Measurements from ENCODE around the gene TEP1. TPM values are rescaled to one million over a fixed set of nuclear protein-coding genes. Genes with fewer than 3 reads are reported as not detected.

Gene TEP1
- total and polyA plus RNA-seq, 10 of the 15 experiments (the other 5 are each of a cell fraction or from before 2014, with no cell fraction given): 3.3 to 29.7 (median 16.8) TPM

DNA sequence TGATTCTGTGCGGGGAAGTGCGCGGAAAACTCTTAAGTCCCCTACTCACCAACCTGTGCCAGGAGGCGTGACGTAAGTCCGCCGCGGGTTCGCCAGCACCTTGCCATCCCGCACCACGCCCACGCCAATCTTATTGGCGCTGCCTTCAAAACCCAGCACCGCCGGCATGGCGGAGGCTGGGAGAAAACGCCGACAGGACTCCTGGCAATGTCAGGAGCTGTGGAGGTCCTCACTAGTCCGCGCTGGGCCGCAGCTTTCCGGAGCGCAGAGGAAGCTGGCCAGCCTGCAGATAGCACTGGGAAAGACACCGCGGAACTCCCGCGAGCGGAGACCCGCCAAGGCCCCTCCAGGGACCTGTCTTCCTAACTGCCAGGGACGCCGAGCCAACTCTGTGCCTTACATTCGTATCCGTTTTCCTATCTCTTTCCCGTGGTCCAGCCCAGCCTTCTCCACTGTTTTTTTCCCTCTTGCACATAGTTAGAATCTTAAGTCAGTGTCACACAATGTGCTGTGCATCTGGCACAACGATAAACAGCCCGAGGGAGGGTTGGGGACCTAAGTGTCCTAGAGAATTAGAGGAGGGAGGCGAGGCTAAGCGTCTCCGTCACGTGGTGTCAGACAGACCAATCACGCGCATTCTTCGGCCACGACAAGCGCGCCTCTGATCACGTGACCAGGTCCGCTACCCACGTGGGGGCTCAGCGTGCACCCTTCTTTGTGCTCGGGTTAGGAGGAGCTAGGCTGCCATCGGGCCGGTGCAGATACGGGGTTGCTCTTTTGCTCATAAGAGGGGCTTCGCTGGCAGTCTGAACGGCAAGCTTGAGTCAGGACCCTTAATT lies 41.4 kb upstream of the TEP1 start, which contains the start of the genes APEX1 and OSGEP (continued):
- no peak for TF ChIP-seq ZSCAN29 (IDR thresholded peaks at IDR 0.05)
- TF ChIP-seq FOXK2 (IDR thresholded peaks at IDR 0.05): peak; percentile 84
- no peak for TF ChIP-seq CEBPZ (IDR thresholded peaks at IDR 0.05; ENCODE audit: low read depth, low read length)
- TF ChIP-seq MYC (IDR thresholded peaks at IDR 0.05; ENCODE audit: insufficient read depth, insufficient read length, insufficient replicate concordance, low read length, severe bottlenecking): peak; percentile 78
- TF ChIP-seq SMC3 (IDR thresholded peaks at IDR 0.05; ENCODE audit: borderline replicate concordance, low read length): no peak; the same call in 1 of the 2 replicates
- TF ChIP-seq BCL11A (IDR thresholded peaks at IDR 0.05; ENCODE audit: low read depth, low read length): 0 out of 2 replicates have a peak, but pooled peaks have one; percentile 11
- TF ChIP-seq TCF12 (IDR thresholded peaks at IDR 0.05; ENCODE audit: low read depth, low read length): 0 out of 2 replicates have a peak, but pooled peaks have one; percentile 48
- TF ChIP-seq PML (IDR thresholded peaks at IDR 0.05; ENCODE audit: low read length): peak; percentile 97
- TF ChIP-seq NBN (IDR thresholded peaks at IDR 0.05): peak; percentile 97
- TF ChIP-seq CREM (IDR thresholded peaks at IDR 0.05; ENCODE audit: low read depth): peak; percentile 86
- TF ChIP-seq, protein P1, sequence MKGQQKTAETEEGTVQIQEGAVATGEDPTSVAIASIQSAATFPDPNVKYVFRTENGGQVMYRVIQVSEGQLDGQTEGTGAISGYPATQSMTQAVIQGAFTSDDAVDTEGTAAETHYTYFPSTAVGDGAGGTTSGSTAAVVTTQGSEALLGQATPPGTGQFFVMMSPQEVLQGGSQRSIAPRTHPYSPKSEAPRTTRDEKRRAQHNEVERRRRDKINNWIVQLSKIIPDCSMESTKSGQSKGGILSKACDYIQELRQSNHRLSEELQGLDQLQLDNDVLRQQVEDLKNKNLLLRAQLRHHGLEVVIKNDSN (IDR thresholded peaks at IDR 0.05; ENCODE audit: borderline replicate concordance, extremely low read length, insufficient read depth, low read depth, low read length): peak; percentile 100
- 0 out of 2 replicates have a peak, but pooled peaks have one; percentile 36 for TF ChIP-seq PAX8 (IDR thresholded peaks at IDR 0.05)
- TF ChIP-seq NR2F1 (conservative IDR thresholded peaks at IDR 0.05): 0 out of 2 replicates have a peak, but pooled peaks have one; percentile 36
- TF ChIP-seq POU2F2 (IDR thresholded peaks at IDR 0.05; ENCODE audit: borderline replicate concordance, low read depth, low read length): peak; percentile 78; the same call in 2 of the 3 replicates
- peak; percentile 74 for TF ChIP-seq SP1 (IDR thresholded peaks at IDR 0.05; ENCODE audit: low read depth, low read length)
- no peak for TF ChIP-seq SUZ12 (IDR thresholded peaks at IDR 0.05; ENCODE audit: unreplicated experiment)
- TF ChIP-seq LARP7 (IDR thresholded peaks at IDR 0.05): no peak; the same call in 1 of the 2 replicates
- peak; percentile 54 for TF ChIP-seq RUNX3 (IDR thresholded peaks at IDR 0.05; ENCODE audit: low read length)
- no peak for TF ChIP-seq CEBPB (IDR thresholded peaks at IDR 0.05; ENCODE audit: borderline replicate concordance in 1 of 2, low read depth in 2 of 2, low read length in 2 of 2)
- peak; percentile 52 for TF ChIP-seq MLLT1 (IDR thresholded peaks at IDR 0.05)
- TF ChIP-seq EGR1 (IDR thresholded peaks at IDR 0.05; ENCODE audit: borderline replicate concordance in 1 of 2, low read depth in 2 of 2, low read length in 2 of 2): peak in 1 of 2 experiments; percentile 88; a peak in 2 of 3 replicates
